ENCODE measurements around the gene LGR6.
"Not testable (repeated sequence)": the region's sequence is repeated elsewhere in the genome, so short reads cannot be mapped to it uniquely, and the experiment has no call there.

LGR6 gene

GRCh38 chr1:202249846-202250245 is 56.2 kb downstream of the LGR6 start:
- TF ChIP-seq CTCF (IDR thresholded peaks at IDR 0.05; ENCODE audit: low read depth, low read length): no peak
- H3K4me3 ChIP-seq (ENCODE audit: low read depth, low read length): no peak overlapping the region

GRCh38 chr1:202250982-202251381 is 57.4 kb downstream of the LGR6 start:
- H3K4me3 ChIP-seq (ENCODE audit: low read depth, low read length): no peak overlapping the region
- TF ChIP-seq CTCF (IDR thresholded peaks at IDR 0.05; ENCODE audit: low read depth, low read length): no peak

GRCh38 chr1:202251424-202252256 is 58.0 kb downstream of the LGR6 start:
- H3K4me3 ChIP-seq (ENCODE audit: low read depth, low read length): no peak overlapping the region
- no peak for TF ChIP-seq CTCF (IDR thresholded peaks at IDR 0.05; ENCODE audit: low read depth, low read length)

- TF ChIP-seq CTCF (IDR thresholded peaks at IDR 0.05; ENCODE audit: low read depth, low read length): no peak
- H3K4me3 ChIP-seq (ENCODE audit: low read depth, low read length): no peak overlapping the region
Measured at GRCh38 chr1:202252271-202252670, 58.7 kb downstream of the LGR6 start.

- H3K4me3 ChIP-seq (ENCODE audit: low read depth, low read length): no peak overlapping the region
- TF ChIP-seq CTCF (IDR thresholded peaks at IDR 0.05; ENCODE audit: low read depth, low read length): no peak
Measured at GRCh38 chr1:202254454-202255252, 61.1 kb downstream of the LGR6 start.

- H3K4me3 ChIP-seq (ENCODE audit: low read depth, low read length): no peak overlapping the region
- no peak for TF ChIP-seq CTCF (IDR thresholded peaks at IDR 0.05; ENCODE audit: low read depth, low read length)
Measured at GRCh38 chr1:202255343-202255742, 61.7 kb downstream of the LGR6 start.

- no peak for TF ChIP-seq CTCF (IDR thresholded peaks at IDR 0.05; ENCODE audit: low read depth, low read length)
- H3K4me3 ChIP-seq (ENCODE audit: low read depth, low read length): no peak overlapping the region
Measured at GRCh38 chr1:202259705-202260104, 66.1 kb downstream of the LGR6 start.

GRCh38 chr1:202261209-202261958 is 67.8 kb downstream of the LGR6 start:
- H3K4me3 ChIP-seq (ENCODE audit: low read depth, low read length): not testable (repeated sequence)

Data from WI38 (cell line).